Thoracic aorta (tissue), 2 donors: ENCODE results near the gene ALDH3B1. TPM values are rescaled to one million over a fixed set of nuclear protein-coding genes. Genes with fewer than 3 reads are reported as not detected.

Source experiments
- ATAC-seq: fragments of 150-250 bp; one replicate; pipeline ENCODE4 v1.8.0; 2017; ENCODE audit warnings: low read depth; ENCODE audit not compliant: insufficient number of reproducible peaks, low FRiP score
- DNase-seq: peaks from one replicate; pipeline ENCODE4 v3.0.0-alpha.2; 2020; ENCODE audit warnings: low spot score
- H3K27ac ChIP-seq, 2 donors: fragments of 200-600 bp; sonication (generic); 1 replicate in 1 of 2; 2 replicates in 1 of 2; pipeline ENCODE4 v1.5.1; 2016; ENCODE audit warnings: mild to moderate bottlenecking in 2 of 2, moderate library complexity in 2 of 2
- H3K27me3 ChIP-seq: fragments of 200-600 bp; sonication (generic); replicated peaks from 2 replicates; pipeline ENCODE4 v1.6.0; 2016; ENCODE audit warnings: mild to moderate bottlenecking; ENCODE audit not compliant: insufficient read depth
- H3K36me3 ChIP-seq: fragments of 200-600 bp; sonication (generic); one replicate; pipeline ENCODE4 v1.5.1; 2016
- H3K4me1 ChIP-seq, 2 donors: fragments of 200-600 bp; sonication (generic); 1 replicate in 1 of 2; 2 replicates in 1 of 2; pipeline versions ENCODE4 v1.5.1 to v1.6.0; 2016; ENCODE audit warnings: low read depth in 2 of 2, mild to moderate bottlenecking in 1 of 2; ENCODE audit not compliant: control insufficient read depth in 1 of 2
- H3K4me3 ChIP-seq: fragments of 200-600 bp; sonication (generic); 2 replicates; pipeline ENCODE4 v1.5.1; 2016; ENCODE audit warnings: mild to moderate bottlenecking
- H3K9me3 ChIP-seq: fragments of 200-600 bp; sonication (generic); 2 replicates; pipeline ENCODE4 v1.5.1; 2016
- total RNA-seq, 2 donors: library from RNA; depleted of rRNA; stranded (reverse); fragments of >200 nt; gene quantifications; one replicate each; pipeline versions ENCODE4 v1.1.0 to v1.2.3, GENCODE V29; 2016
- TF ChIP-seq, protein P1 (sequence below): fragments of 200-600 bp; sonication (generic); IDR thresholded peaks from one replicate; pipeline ENCODE4 v1.5.1; 2019; ENCODE audit warnings: antibody characterized with exemption

ALDH3B1 gene
- total RNA-seq, 2 donors from 2014 or later, result 17.6 to 24.2 TPM

DNA sequence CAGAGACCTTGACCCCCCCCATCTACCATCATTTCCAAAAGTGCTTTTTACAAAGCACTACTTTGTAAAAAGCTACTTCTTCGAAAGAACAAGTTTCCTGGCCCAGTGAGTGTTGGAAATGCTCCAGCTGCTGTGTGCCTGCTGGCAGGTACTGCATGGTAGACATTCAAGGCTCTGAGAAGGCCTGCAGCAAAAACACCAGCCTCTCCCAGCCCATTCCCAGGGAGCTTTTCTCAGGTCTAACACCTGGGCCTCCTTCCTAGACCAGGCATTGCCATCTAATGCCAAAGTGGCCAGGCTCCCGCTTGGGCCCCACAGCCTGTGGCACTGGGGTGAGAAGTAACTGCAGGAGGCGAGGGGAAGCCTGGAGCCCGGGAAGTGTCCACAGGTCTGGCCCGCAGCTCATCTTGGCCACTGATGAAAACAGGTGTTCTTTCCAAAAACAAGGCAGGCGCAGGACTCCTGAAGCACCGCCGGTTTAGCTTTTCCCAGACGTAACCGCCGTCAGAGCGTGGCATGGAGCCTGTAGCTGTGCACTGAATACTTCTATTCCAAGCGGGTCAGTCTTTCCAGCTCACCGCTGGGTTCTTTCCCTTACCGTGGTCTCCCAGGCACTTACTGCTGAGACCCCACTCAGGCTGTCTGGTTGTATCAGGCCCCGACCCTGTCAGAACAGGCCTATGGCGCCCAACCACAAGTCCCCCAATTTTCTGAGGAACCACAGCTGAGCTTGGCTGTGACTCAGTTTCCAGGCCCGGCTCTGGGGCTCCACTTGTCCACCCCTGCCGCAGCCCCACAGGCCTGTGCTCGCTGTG is 27.5 kb downstream of the ALDH3B1 start:
- no peak overlapping the region for H3K4me3 ChIP-seq
- DNase-seq (no peak), ATAC-seq (no peak)
- H3K27me3 ChIP-seq, result no peaks in the 10 kb centered on the region
- H3K27ac ChIP-seq, result peak overlapping the region; percentile 72 to 74
- peaks cover 27 to 41% of the 10 kb centered on the region in 2 donors for H3K4me1 ChIP-seq
- no peaks in the 10 kb centered on the region for H3K9me3 ChIP-seq
- TF ChIP-seq, protein P1, sequence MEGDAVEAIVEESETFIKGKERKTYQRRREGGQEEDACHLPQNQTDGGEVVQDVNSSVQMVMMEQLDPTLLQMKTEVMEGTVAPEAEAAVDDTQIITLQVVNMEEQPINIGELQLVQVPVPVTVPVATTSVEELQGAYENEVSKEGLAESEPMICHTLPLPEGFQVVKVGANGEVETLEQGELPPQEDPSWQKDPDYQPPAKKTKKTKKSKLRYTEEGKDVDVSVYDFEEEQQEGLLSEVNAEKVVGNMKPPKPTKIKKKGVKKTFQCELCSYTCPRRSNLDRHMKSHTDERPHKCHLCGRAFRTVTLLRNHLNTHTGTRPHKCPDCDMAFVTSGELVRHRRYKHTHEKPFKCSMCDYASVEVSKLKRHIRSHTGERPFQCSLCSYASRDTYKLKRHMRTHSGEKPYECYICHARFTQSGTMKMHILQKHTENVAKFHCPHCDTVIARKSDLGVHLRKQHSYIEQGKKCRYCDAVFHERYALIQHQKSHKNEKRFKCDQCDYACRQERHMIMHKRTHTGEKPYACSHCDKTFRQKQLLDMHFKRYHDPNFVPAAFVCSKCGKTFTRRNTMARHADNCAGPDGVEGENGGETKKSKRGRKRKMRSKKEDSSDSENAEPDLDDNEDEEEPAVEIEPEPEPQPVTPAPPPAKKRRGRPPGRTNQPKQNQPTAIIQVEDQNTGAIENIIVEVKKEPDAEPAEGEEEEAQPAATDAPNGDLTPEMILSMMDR, result no peak
- H3K36me3 ChIP-seq, result peaks cover 19% of the 10 kb centered on the region

DNA sequence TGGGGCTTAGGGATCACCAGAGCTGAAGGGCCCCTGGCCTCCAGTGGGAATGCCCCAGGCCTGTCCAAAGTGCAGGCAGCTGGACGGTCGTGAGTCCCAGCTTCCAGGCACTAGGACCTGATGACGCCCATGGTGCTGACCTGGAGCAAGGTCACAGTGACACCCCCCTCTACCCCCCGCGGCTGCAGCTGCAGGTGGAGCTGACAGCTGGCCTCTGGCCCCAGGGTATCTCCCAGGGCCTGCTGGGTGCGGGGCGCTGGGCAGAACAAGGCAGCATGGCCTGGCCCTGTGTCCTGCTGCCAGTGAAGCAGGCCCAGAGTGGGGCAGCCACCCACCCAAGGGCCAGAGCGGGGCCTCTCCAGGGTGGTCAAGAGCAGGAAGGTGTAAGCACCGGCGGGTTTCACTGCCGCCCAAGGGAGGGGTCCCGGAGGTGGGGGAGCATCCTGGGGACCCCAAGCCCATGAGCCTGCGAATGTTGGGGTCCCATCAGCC is 28.1 kb downstream of the ALDH3B1 start:
- H3K4me3 ChIP-seq, result peak overlapping the region; percentile 91
- peak overlapping the region; percentile 72 to 74 for H3K27ac ChIP-seq
- no peaks in the 10 kb centered on the region for H3K27me3 ChIP-seq
- ATAC-seq (no peak), DNase-seq (no peak)
- H3K9me3 ChIP-seq, result no peaks in the 10 kb centered on the region
- TF ChIP-seq, protein P1, result no peak
- H3K4me1 ChIP-seq, result peaks cover 27 to 41% of the 10 kb centered on the region in 2 donors
- peaks cover 22% of the 10 kb centered on the region for H3K36me3 ChIP-seq

DNA sequence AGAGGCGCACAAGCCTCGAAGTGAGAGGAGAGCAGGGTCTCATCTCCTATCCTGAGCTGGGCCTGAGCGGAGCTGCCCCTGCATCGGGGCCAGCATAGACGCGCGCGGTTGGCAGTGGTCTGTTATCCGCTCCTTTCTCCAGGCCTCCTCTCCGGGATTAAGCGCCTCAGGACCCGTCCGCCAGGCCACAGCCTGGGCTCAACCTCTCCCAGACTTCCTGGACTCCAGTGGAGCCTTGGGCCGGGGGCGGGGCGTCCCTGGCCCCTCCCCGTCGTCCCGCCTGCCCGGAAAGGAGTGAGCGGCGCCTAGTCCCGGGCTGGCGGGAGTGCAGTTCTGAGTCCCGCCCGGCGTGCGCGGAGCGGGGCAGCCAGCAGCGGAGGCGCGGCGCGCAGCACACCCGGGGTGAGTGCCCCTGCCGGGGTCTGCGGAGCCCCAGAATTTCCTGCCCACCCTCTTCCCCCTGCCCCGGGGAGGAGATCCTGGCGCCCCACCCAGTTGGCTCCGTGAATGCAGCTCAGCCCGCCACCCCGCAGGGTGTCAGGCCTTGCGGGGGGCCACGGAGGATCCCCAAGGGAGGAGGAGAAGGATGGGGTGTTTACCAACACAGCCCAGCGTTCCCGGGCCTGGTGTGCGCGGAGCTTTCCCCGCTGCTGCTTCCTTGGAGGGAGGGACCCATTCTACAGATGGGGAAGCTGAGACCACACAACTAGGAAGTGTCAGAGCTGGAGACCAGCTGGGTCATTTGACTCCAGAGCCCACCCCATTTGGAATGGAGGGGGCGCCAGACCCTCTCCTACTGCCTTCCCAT is 28.8 kb downstream of the ALDH3B1 start, which contains the start of gene TCIRG1:
Gene TCIRG1 (plus strand): TSS at position 308 of the 808 bp plus-strand sequence. CDS start 2,247 bp downstream, outside the sequence.
- Histone ChIP-seq H3K27me3 (no peaks in the 10 kb centered on the region), H3K27ac (peak within 1 kb of the TSS; percentile 72 to 74), H3K4me1 (peaks cover 27 to 41% of the 10 kb centered on the region in 2 donors), H3K9me3 (no peaks in the 10 kb centered on the region), H3K36me3 (peaks cover 21% of the 10 kb centered on the region), H3K4me3 (peak within 1 kb of the TSS; percentile 91)
- TF ChIP-seq, protein P1, result no peak
- no peak for DNase-seq
- ATAC-seq, result peak; percentile 83

DNA sequence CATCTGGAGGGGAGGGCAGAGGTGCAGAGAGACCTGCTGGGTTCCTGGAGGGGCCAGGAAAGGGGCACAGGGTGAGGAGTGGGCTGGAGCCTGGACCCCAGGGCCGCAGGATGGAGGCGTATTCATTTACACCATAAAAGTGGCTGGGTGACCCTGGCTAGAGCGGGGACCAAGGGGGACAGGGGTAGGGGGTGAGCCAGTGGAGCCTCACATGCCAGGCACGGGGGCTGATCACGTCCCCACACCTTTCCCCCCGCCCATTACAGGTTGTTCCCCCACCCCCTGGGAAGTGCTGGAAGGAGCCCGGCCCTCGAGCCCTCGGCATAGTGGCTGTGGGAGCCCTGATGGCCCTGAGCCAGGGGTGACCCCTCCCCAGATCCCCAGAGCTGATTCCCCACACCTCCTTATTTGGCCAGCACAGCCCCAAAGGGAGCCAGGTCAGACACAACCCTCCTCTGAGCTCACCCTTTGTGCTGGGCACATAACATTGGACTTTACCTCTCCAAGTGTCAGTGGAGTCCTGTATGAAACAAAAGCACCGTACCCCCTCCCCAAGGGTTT is 29.5 kb downstream of the ALDH3B1 start:
- Histone ChIP-seq H3K4me1 (peaks cover 27 to 41% of the 10 kb centered on the region in 2 donors), H3K27me3 (no peaks in the 10 kb centered on the region), H3K27ac (peak overlapping the region; percentile 72 to 74), H3K9me3 (no peaks in the 10 kb centered on the region), H3K36me3 (peaks cover 22% of the 10 kb centered on the region), H3K4me3 (peak overlapping the region; percentile 91)
- DNase-seq (no peak), ATAC-seq (no peak)
- TF ChIP-seq, protein P1, result no peak
